HUDEP-2 (cell line): ENCODE measurements around the gene WFDC2.
A peak's percentile ranks its signal among the peaks of the same experiment; 100 is the strongest.

Experiments
- DNase-seq, 76 experiments: peaks; one replicate each; lab custom pipeline; 2025; ENCODE audit not compliant: unreplicated experiment in 76 of 76; lab: John Stamatoyannopoulos, UW

WFDC2 gene

GRCh38 chr20:45469336-45470261, at the start of gene WFDC2:
Gene WFDC2, plus strand, starts transcription at chr20:45469753. Its CDS starts 29 bp downstream, at chr20:45469782.
- DNase-seq = no peak

GRCh38 chr20:45420125-45420524, 49.4 kb upstream of the WFDC2 start:
- peak in 28 of 76 experiments; percentile 58 to 87 (median 75) for DNase-seq

GRCh38 chr20:45423700-45424099, 45.9 kb upstream of the WFDC2 start:
- DNase-seq = no peak

GRCh38 chr20:45425561-45425960, 44.0 kb upstream of the WFDC2 start:
- DNase-seq = no peak

GRCh38 chr20:45426320-45427016, 43.1 kb upstream of the WFDC2 start:
- DNase-seq = peak in 2 of 76 experiments; percentile 13 to 15

GRCh38 chr20:45427236-45428149, 42.1 kb upstream of the WFDC2 start:
- DNase-seq = peak in 23 of 76 experiments; percentile 5 to 65 (median 36)

GRCh38 chr20:45429618-45430017, 39.9 kb upstream of the WFDC2 start:
- no peak for DNase-seq

- no peak for DNase-seq
Observed at GRCh38 chr20:45432294-45432693, 37.3 kb upstream of the WFDC2 start.

- no peak for DNase-seq
Observed at GRCh38 chr20:45433316-45433715, 36.2 kb upstream of the WFDC2 start.

- DNase-seq = no peak
Observed at GRCh38 chr20:45433976-45434375, 35.6 kb upstream of the WFDC2 start.

- DNase-seq = peak in 72 of 76 experiments; percentile 11 to 91 (median 70)
Observed at GRCh38 chr20:45436732-45437485, 32.6 kb upstream of the WFDC2 start.

GRCh38 chr20:45440424-45440823, 29.1 kb upstream of the WFDC2 start:
- DNase-seq = no peak

GRCh38 chr20:45440891-45441685, 28.5 kb upstream of the WFDC2 start:
- DNase-seq = no peak

GRCh38 chr20:45441746-45442145, 27.8 kb upstream of the WFDC2 start:
- DNase-seq = no peak

GRCh38 chr20:45444050-45444449, 25.5 kb upstream of the WFDC2 start:
- DNase-seq = no peak

GRCh38 chr20:45445805-45446562, 23.6 kb upstream of the WFDC2 start:
- peak in 41 of 76 experiments; percentile 2 to 60 (median 31) for DNase-seq

- DNase-seq = no peak
Observed at GRCh38 chr20:45448270-45448669, 21.3 kb upstream of the WFDC2 start.

GRCh38 chr20:45449528-45449927, 20.0 kb upstream of the WFDC2 start:
- no peak for DNase-seq
